Fibroblast of villous mesenchyme (primary cell): ENCODE data around the gene MPIG6B. TPM values are rescaled to one million over a fixed set of nuclear protein-coding genes. Genes with fewer than 3 reads are reported as not detected.
A peak's percentile ranks its signal among the peaks of the same experiment; 100 is the strongest.

Experiments
- DNase-seq: peaks from one replicate; pipeline ENCODE4 v3.0.0-alpha.2; 2010; ENCODE audit warnings: low read depth
- H3K4me3 ChIP-seq: 2 replicates; pipeline ENCODE4 v1.5.1; 2011; ENCODE audit warnings: low read depth, mild to moderate bottlenecking, low read length
- total RNA-seq: library from RNA; depleted of rRNA; stranded (reverse); fragments of >200 nt; gene quantifications from 2 replicates; pipeline ENCODE4 v1.2.3, GENCODE V29; 2012
- TF ChIP-seq, protein P1 (sequence below): IDR thresholded peaks from 2 replicates; pipeline ENCODE4 v1.5.1; 2012; ENCODE audit warnings: low read depth, mild to moderate bottlenecking, low read length; ENCODE audit not compliant: insufficient read depth

MPIG6B gene
- total RNA-seq, 1 donor = not detected

DNA sequence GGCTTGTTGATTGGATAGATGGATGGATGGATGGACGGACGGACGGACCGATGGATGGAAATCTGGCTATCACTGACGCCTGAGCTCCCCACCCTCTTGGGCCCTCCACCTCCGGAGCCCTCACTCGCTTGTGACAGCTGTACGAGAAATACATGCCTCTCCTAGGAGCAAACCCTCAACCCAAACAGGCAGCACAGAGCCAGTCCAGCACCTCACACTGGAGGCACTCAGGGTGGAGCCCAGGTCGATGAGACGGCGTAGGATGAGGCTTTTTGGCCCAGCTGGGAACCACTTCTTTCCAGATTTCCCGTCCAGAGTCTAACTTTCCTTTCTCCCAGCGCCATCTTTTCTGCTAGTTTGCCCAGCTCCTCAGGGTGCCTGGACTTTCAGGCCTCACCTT is 39.6 kb upstream of the MPIG6B start:
- TF ChIP-seq, protein P1, sequence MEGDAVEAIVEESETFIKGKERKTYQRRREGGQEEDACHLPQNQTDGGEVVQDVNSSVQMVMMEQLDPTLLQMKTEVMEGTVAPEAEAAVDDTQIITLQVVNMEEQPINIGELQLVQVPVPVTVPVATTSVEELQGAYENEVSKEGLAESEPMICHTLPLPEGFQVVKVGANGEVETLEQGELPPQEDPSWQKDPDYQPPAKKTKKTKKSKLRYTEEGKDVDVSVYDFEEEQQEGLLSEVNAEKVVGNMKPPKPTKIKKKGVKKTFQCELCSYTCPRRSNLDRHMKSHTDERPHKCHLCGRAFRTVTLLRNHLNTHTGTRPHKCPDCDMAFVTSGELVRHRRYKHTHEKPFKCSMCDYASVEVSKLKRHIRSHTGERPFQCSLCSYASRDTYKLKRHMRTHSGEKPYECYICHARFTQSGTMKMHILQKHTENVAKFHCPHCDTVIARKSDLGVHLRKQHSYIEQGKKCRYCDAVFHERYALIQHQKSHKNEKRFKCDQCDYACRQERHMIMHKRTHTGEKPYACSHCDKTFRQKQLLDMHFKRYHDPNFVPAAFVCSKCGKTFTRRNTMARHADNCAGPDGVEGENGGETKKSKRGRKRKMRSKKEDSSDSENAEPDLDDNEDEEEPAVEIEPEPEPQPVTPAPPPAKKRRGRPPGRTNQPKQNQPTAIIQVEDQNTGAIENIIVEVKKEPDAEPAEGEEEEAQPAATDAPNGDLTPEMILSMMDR = no peak
- H3K4me3 ChIP-seq = no peak overlapping the region
- DNase-seq = no peak

GRCh38 chr6:31686483-31686882 is 36.7 kb upstream of the MPIG6B start:
- DNase-seq = no peak
- TF ChIP-seq, protein P1 = no peak

DNA sequence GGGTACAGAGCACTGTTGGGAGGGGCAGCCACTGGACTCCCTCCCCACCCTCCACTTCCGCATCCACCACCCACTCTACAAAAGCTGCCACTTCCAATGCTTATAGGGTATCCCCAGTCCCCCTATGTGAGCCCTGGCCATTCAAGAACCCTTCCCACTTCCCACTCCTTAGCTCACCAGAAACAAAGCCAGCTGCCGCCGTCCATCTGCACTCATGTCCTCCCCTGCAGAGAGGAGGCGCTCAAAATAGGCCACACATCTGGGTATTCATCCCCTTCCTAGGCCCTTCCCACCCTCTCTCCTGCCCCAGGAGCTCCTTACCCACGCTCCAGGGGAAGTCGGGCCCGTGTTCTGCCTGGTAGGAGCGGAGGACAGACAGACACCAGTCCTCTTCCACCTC is 35.9 kb upstream of the MPIG6B start:
- TF ChIP-seq, protein P1 = no peak
- H3K4me3 ChIP-seq = no peak overlapping the region
- no peak for DNase-seq

More at GRCh38 chr6:31686483-31686882, 36.7 kb upstream of the MPIG6B start:
- no peak overlapping the region for H3K4me3 ChIP-seq

GRCh38 chr6:31687860-31688693 is 35.1 kb upstream of the MPIG6B start:
- H3K4me3 ChIP-seq = no peak overlapping the region
- DNase-seq = no peak
- TF ChIP-seq, protein P1 = no peak

GRCh38 chr6:31689249-31690110 is 33.7 kb upstream of the MPIG6B start:
- no peak overlapping the region for H3K4me3 ChIP-seq
- TF ChIP-seq, protein P1 = peak; percentile 37
- DNase-seq = no peak

DNA sequence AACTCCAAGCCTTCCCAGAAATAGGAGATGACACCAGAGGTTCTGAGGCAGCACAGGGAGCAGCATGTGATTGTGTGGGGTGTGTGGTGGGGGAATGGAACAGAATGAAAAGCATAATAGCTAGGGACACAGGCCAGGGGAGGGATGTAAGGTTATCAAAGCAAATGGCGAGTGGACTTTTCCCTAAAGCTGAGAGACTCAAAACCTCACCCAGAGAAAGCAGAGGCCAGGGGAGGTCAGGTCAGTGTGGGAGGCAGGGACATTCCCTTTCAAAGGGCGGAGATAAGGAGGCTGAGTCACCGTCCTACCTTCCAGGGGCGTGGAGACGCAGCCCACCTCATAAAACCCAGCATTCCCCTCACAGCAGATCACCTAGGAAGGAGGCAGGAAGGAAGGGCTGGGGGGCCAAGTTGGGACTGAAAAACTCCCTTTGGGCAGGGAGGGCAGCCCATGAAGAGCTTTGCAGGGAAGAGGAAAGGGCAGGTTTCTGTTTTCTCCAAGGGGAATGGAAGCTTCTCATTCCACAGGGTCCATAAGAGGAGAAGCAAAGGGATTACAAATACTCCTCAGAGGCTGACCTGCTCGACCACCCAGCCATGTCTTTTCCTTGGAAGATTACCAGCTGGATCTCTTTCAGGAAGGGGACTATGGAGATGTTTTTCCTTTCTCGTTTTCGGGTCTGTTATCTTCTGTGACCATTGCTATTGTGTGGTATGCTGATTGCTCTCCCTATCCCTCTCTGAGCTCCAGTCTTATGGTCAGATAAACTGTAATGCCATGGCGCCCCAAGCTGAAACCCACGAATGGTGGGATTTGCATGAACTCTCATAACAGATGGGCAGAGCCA is 32.7 kb upstream of the MPIG6B start:
- DNase-seq = peak; percentile 19
- TF ChIP-seq, protein P1 = no peak
- H3K4me3 ChIP-seq = no peak overlapping the region
